GM12878 (cell line): ENCODE data around the gene CASR.

Experiments used
- NR2F1 ChIP-seq: fragments of 450-650 bp; conservative IDR thresholded peaks from 2 replicates; pipeline ENCODE4 v1.6.1; 2017; ENCODE audit warnings: mild to moderate bottlenecking
- RAD21 ChIP-seq: IDR thresholded peaks from 2 replicates; pipeline ENCODE4 v1.6.1; 2011; ENCODE audit warnings: mild to moderate bottlenecking, low read depth, low read length, moderate library complexity; ENCODE audit not compliant: insufficient read depth
- SMAD5 ChIP-seq: IDR thresholded peaks from 2 replicates; pipeline ENCODE4 v1.6.1; 2016; ENCODE audit warnings: antibody characterized with exemption, low read depth

- TF ChIP-seq RAD21 (no peak), NR2F1 (no peak), SMAD5 (no peak)
Measured at GRCh38 chr3:122324871-122325323, 141.4 kb downstream of the CASR start, which contains the start of gene CSTA.
